ENCODE data around the gene DLX4. TPM values are rescaled to one million over a fixed set of nuclear protein-coding genes. Genes with fewer than 3 reads are reported as not detected.

The DLX4 gene
- total and polyA plus RNA-seq, 2 donors (not counting 3 experiments of a cell fraction or from before 2014, with no cell fraction given): not detected

GRCh38 chr17:49963626-49964302 is 5.2 kb upstream of the DLX4 start:
- no peak overlapping the region for H3K9ac ChIP-seq (replicated peaks; ENCODE audit: extremely low read depth, insufficient read depth, low read length)
- no peaks in the 10 kb centered on the region for H3K79me2 ChIP-seq (ENCODE audit: control insufficient read depth, insufficient read depth, low read length)
- H3K4me1 ChIP-seq (ENCODE audit: control insufficient read depth, extremely low read depth, insufficient read depth, low read length): no peaks in the 10 kb centered on the region
- H3K27me3 ChIP-seq (ENCODE audit: control insufficient read depth in 2 of 2, insufficient read depth in 2 of 2, low read length in 2 of 2): peaks cover 67% of the 10 kb centered on the region in 2 experiments
- no peaks in the 10 kb centered on the region for H3K9me1 ChIP-seq (replicated peaks; ENCODE audit: control insufficient read depth, extremely low read depth, insufficient read depth, low read length)
- H3K9me3 ChIP-seq (replicated peaks; ENCODE audit: control insufficient read depth, insufficient read depth, low read length): no peaks in the 10 kb centered on the region
- no peak overlapping the region for H2AFZ ChIP-seq (ENCODE audit: low read depth, low read length)
- dilution Hi-C loops (cut with MboI; ENCODE audit: extremely low pct_ligation_motif_present, low sequenced_read_pairs): no loop called here
- no peak overlapping the region for H3K4me3 ChIP-seq (replicated peaks in 1 of 3; ENCODE audit: insufficient read depth in 1 of 3, low read depth in 1 of 3, low read length in 3 of 3)
- POLR2A ChIA-PET: no interaction called here
- DNase-seq (ENCODE audit: low read depth, low spot score) (no peak), FAIRE-seq (no peak)
- no peaks in the 10 kb centered on the region for H4K20me1 ChIP-seq (replicated peaks; ENCODE audit: control insufficient read depth, extremely low read depth, insufficient read depth, low read length)
- no TSS peak for BruUV-seq (replicated peaks)
- H3K4me2 ChIP-seq (ENCODE audit: insufficient read depth, low read length): no peak overlapping the region
- H3K27ac ChIP-seq (ENCODE audit: insufficient read depth, low read depth, low read length): no peak overlapping the region
- TF ChIP-seq EZH2 (IDR thresholded peaks at IDR 0.05; ENCODE audit: borderline replicate concordance, low read depth, low read length, severe bottlenecking) (no peak), JUN (IDR thresholded peaks at IDR 0.05; ENCODE audit: borderline replicate concordance, insufficient read depth, insufficient read length, low read depth) (no peak), FOS (IDR thresholded peaks at IDR 0.05; ENCODE audit: borderline replicate concordance, insufficient read depth, low read length) (no peak), GATA2 (IDR thresholded peaks at IDR 0.05; ENCODE audit: insufficient read depth, insufficient read length, low read depth, low read length) (no peak), POLR2AphosphoS5 (IDR thresholded peaks at IDR 0.05; ENCODE audit: insufficient read depth, low read depth, low read length) (no peak), POLR2A (IDR thresholded peaks at IDR 0.05; ENCODE audit: low read depth, low read length) (no peak), CTCF (IDR thresholded peaks at IDR 0.05; ENCODE audit: extremely low read depth in 1 of 2, insufficient read depth in 1 of 2, low read depth in 1 of 2, low read length in 2 of 2) (no peak), MYC (IDR thresholded peaks at IDR 0.05; ENCODE audit: low read depth, low read length) (no peak), MAX (IDR thresholded peaks at IDR 0.05; ENCODE audit: insufficient read depth, insufficient read length) (no peak)
- H3K36me3 ChIP-seq (ENCODE audit: control insufficient read depth in 2 of 2, extremely low read depth in 1 of 2, insufficient read depth in 2 of 2, low read length in 2 of 2): no peaks in the 10 kb centered on the region
- CTCF ChIA-PET: no interaction called here
- intact Hi-C loops (cut with micrococcal nuclease): no loop called here

All from endothelial cell of umbilical vein (primary cell).